Activated gamma-delta T cell (primary cell): ENCODE results near the gene PLIN4.

Source experiments
- DNase-seq: peaks from one replicate; lab custom pipeline; 2025; lab: John Stamatoyannopoulos, UW

PLIN4 gene

GRCh38 chr19:4523306-4524110 is 5.2 kb upstream of the PLIN4 start:
- no peak for DNase-seq

- DNase-seq, result no peak
Measured at GRCh38 chr19:4522291-4523002, 4.2 kb upstream of the PLIN4 start.

- DNase-seq, result no peak
Measured at GRCh38 chr19:4521888-4522242, 3.6 kb upstream of the PLIN4 start.

DNA sequence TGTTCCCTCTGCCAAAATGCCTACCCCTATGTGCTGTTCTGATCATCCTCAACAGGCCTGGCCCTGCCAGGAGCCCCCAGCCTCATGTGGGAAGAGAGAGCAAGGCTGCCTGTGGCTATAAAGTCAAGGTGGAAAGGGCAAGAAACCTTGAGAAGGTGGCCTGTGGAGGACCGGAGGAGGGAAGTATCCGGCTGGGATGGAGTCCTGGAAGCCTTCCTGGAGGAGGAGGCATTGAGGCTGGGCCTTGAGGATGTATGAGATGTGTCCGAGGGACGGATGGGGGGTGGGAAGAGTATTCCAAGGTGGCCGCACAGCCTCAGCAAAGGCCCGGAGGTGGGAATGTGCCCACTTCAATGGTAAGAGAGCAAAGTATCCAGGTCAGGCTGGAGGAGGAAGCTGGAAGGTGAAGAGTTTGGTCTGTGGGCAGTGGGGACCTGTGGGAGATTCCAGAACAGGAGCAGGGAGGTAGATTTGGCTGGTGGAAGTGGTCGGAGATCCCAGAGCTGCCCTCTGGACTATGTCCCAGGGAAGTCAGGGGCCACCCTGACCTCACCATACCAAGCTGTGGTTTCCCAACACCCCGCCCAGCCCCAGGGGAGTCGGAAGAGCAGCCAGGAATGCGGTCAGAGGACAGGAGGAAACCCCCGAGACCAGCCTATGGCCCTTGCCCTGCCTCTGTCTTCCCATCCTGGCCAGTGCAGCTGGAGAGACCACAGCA is 3.0 kb upstream of the PLIN4 start:
- DNase-seq, result no peak

DNA sequence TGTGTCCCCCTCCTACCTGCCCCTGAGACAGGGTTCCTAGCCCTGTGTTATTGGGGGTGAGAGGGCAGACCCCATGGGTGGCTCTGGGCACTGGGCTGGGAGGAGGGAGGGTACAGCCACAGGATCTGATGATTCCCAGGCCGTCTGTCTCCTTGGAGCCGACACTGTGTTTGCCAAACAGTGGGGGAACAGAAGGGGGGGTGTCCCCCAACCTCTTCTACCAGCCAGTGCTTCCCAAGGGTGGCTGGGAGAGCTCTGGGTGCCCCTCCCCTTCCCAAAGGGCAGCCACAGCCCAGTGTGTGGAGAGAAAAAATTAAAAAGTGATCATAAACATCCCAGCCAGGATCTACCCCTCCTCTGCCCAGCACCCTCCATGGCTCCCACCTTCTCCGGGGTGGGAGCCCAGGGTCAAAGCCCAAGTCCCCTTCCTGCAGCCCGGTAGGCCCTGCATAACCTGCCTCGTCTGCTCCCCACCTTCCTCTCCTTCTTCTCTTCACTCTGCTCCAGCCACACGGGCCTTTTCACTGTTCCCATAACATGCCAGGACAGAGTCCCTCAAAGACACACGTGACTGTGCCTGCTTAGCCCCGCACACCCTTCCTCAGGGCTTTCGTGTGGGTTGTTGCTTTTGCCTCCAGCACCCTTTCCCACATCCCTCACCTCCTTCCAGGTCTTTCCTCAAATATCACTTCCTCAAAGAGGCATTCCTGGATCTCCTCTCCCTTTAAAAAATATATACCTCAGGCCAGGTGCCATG is 1.4 kb upstream of the PLIN4 start:
- DNase-seq, result no peak

- no peak for DNase-seq
Measured at GRCh38 chr19:4519172-4519496, 848 bp upstream of the PLIN4 start.

DNA sequence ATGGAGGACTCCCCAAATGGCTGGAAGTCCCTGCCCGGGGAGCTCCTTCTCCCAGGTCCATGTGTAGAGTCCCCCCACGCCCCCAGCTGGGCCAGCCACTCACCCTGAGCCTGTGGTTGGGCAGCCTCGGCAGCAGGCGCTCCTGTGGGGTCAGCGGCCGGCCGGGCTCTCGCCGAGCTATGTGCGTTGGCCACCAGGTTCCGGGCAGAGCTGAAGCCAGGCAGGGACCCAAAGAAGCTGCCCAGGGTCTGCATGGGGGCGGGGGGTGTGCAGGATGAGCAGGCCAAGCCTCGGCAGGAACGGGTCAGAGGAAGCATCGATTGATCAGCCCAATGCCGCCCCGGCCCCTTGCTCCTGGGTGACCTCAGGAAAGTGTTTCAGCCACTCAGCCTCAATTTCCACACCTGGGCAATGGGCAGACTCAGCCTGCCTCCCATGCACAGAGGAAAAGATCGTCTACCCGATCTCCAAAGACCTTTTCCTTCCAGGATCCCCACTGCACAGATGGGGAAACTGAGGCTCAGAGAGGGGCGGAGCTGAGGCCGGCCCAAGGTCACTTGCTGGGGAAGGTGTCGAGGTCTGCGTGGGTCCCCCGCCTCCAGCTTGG is 732 bp downstream of the PLIN4 start:
- DNase-seq, result no peak

- DNase-seq, result no peak
Measured at GRCh38 chr19:4516939-4517300, 1.4 kb downstream of the PLIN4 start.

DNA sequence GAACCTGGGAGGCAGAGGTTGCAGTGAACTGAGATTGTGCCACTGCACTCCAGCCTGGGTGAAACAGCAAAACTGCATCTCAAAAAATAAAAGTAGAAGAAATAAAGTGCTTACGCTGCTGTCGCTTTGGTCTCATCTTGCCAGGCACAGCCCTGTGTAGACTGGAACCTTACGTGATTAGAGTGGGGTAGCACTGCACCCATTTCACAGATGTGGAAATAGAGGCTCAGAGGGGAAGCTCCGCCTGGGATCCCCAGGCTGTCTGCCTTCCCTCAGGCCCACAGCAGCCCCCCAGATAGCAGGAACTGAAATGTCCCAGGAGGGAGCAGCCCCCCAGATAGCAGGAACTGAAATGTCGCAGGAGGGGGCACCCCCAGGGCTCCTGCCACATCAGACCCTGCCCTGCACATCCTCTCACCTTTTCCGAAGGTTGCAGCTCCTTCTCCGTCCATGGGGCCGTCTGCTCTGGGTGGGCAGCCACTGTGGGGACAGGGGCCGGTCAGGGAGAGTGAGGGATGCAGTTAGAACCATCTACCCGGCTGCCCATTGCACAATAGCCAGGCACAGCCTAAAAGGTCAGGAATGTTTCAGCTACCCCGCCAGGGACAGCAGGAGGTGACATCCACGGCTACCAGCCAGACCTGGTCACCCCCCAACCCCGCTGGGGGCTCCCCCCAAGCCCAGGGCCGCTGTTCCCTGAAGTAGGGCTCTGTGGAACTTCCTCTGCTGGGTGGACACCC is 1.9 kb downstream of the PLIN4 start:
- no peak for DNase-seq

GRCh38 chr19:4515732-4516131 is 2.6 kb downstream of the PLIN4 start:
- no peak for DNase-seq

GRCh38 chr19:4513248-4513647 is 5.0 kb downstream of the PLIN4 start:
- no peak for DNase-seq

DNA sequence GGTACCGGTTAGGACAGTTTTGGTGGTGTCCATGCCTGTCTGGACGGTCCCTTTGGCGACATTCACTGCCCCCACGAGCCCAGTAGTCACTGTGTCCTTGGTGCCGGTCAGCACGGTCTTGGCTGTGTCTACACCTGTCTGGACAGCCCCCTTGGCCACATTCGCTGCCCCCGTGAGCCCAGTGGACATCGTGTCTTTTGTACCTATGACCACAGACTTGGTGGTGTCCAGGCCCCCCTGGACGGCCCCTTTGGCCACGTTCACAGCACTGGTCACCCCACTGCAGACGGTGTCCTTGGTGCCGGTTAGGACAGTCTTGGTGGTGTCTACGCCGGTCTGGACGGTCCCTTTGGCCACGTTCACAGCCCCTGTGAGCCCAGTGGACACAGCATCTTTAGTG is 6.2 kb downstream of the PLIN4 start:
- no peak for DNase-seq

GRCh38 chr19:4511300-4512054 is 6.8 kb downstream of the PLIN4 start:
- DNase-seq, result no peak

GRCh38 chr19:4510435-4511255 is 7.6 kb downstream of the PLIN4 start:
- DNase-seq, result no peak

DNA sequence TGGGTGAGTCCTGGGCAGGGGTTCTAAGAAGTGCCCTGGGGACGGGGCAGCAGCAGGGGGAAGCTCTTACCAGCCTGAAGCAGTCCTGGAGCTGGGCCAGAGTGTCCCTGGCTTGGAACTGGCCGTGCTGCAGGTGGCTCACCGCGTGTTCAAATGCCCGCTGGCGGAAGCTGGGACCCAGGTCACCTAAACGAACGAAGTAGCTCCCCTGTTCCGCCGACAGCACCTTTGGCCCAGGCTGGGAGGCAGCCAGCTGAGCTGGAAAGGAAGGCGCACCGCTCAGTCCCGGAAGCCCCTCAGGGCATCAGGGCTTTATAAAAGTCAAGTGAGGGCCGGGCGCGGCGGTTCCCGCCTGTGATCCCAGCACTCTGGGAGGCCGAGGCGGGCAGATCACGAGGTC is 9.6 kb downstream of the PLIN4 start:
- no peak for DNase-seq

- no peak for DNase-seq
Measured at GRCh38 chr19:4507804-4508203, 10.5 kb downstream of the PLIN4 start.

DNA sequence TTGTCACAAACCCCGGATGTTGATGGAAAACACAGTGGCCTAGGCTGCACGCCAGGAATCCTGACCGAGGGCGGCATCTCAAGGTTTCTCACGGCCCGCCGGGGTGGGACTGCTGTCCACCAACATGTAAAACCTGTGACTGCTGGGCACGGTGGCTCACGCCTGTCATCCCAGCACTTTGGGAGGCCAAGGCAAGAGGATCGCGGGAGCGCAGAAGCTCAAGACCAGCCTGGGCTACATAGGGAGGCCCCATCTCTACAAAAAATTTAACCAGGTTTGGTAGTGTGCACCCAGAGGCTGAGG is 11.2 kb downstream of the PLIN4 start:
- no peak for DNase-seq

DNA sequence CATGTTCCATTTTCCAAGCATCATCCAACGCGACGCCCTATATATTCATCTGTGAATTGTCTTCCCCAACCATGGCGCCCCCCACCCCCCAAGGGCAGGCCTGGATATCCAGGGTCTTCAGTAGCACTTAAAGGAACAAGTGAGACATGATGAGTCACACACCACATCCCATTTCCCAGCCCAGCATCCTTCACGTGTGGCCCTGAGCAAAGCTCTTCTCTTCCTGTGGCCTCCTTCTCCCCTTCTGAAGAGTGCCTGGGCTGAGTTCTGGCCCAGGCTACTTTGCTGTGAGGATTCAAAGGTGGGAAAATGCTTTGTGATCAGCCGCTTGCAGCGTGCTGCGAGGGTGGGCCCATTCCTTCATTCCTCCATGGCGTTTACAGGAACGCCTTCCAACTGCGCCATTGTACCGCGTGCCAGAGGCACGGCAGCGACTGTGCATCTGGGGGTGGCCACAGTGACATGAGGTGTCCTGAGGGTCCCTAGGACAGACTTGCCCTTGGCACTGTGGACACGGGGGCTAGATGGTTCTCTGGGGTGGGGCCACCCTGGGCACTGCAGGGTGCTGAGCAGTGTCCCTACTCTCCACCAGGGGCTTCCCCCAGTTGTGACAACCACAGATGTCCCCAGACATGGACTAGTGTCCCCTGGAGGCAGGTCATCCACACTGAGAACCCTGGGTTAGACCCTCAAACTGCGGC is 11.7 kb downstream of the PLIN4 start:
- DNase-seq, result no peak
